HG03571 (cell line): ENCODE measurements around the gene PPFIA1.

ENCODE experiments used
- ATAC-seq: cut with Tn5 transposase; IDR thresholded peaks from one replicate; pipeline ENCODE4 v1.9.1; 2021; ENCODE audit not compliant: unreplicated experiment

The PPFIA1 gene

DNA sequence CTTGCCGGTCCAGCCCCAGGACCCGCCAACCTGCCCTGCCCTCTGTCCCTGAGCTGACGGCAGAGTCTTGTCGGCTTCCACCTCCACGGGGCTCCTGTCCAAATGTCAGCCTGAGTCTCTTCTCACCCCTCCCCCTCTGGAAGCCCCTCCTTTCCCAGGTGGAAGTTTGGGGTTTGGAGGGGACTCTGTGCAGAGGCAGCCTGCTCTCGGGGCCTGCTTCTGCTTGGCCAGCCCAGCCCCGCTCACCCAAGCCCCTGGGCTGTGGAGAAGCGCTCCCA is 158.9 kb downstream of the PPFIA1 start:
- ATAC-seq = no peak

DNA sequence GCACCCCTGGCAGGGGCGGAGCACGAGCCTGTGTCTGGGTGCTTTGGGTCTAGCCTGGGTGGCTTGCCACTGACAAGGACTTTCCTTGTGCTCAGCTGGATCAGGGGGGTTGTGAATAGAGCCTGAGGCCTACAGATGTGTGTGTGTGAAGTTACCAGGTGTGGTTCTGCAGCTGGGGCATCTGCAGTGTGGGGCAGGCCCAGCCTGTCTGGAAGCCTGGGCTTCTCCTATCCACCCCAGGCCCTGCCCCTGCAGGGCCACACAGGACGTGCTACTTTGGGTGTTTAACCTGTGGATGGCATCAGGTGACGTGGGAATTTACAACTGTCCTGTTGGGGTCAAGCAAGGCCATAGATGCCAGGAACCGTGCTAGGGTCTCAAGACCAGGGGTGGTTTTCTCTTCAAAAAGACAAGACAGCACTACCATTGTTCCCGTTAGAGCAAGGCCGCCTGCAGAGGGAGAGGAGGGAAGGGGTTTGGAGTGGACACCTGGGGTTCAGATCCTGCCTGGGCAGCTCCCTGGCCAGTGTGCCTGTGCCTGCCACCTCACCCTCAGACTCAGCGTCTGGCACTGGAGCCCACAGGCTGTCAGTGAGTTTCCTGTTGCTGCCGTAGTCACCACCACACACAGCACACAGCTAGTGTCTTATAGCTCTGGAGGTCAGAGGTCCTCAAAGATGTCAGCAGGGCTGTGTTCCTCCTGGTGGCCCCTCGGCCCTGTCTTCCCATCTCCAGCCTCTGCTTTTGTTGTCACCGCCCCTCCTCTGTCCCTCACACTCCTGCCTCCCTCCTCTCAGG is 159.4 kb downstream of the PPFIA1 start:
- no peak for ATAC-seq

DNA sequence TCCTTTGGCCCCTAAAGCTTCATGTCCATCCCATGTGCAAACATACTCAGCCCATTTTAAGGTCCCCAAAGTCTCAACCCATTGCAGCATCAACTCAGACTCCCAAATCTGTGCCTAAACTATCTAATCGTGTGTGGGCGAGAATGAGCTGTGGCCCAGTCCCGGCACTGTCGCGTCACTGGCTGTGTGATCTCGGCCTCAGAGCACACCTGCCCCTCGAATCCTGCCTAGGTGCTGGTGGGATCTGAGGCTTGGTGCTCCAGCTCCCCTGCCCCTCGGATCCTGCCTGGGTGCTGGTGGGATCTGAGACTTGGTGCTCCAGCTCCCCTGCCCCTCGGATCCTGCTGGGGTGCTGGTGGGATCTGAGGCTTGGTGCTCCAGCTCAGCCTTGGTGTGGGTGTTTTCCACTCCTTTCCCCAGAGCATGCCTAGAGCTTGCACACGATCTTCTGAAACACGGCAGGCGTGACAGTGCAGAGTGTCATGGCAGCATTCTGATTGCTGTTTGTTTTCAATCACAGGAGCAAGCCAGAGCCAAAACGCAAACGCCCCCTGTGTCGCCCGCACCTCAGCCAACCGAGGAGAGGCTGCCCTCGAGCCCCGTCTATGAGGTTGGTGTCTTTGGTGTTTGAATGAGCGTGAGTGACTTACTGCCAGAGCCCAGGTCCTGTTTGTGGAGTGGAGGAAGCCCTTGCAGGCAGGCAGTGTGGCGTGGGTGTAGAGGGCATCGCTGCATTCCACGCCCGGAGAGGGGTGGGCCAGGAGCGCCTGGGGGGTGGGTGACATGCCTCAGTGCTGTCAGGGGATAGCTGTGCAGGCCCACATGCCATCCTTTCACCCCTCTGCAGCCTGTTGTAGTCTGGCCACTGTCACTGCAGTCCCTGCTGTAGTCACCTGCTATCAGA is 160.4 kb downstream of the PPFIA1 start:
- ATAC-seq = no peak

DNA sequence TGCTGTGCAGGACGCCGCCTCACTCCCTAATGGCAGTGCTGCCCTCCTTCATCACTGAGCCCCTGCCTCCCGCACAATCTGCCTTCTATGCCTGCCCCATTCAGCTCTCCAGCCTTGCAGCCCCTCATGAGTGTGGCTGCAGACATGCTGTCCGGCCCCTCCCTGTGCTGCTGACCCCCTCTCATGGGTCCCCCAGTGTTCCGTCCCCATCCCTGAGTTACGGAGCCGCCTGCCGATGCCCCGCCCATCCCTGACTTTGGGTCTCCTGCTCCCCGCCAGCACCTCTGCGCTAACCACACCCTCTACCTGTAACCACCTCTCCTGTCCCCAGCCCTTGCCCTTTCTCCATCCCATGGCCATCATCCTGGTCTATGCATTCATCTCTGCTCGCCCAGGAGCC is 161.1 kb downstream of the PPFIA1 start:
- no peak for ATAC-seq

DNA sequence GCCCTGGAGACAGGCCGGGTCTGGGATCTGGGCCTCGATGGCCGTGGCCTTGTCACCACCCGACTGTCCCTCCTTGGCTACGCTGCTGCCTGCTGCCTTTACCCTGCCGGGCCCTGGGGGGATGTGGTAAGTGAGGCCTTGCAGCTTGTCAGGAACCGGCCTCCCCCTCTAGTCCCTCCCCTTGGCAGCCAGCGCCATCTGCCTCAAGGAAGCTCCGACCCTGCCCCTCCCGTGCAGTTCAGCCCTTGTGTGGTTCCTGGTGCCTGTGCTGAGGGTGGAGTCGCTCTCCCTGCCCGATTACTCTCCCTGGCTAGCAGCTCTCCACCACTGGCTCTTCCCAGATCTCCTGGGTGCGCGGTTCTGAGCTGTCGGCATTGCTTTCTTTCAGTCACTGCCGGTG is 161.6 kb downstream of the PPFIA1 start:
- no peak for ATAC-seq

DNA sequence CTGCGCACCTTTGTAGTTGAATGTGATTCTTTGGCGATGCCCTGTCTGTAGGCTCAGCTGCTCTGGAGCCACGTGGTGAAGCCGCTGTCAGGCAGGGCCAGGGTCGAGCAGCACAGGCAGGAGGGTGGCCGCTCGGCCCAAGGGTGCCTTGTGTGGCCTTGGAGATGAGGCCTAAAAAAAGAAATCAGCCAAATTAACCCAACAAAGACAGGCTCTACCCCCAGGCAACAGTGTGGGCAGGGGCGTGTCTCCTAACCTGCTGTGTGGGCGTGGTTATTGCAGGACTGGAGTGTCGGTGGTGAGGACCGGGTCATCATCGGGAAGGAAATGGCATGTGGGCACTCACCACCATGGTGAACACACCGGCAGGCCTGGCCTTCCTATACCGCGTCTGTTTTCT is 162.1 kb downstream of the PPFIA1 start:
- ATAC-seq = no peak

DNA sequence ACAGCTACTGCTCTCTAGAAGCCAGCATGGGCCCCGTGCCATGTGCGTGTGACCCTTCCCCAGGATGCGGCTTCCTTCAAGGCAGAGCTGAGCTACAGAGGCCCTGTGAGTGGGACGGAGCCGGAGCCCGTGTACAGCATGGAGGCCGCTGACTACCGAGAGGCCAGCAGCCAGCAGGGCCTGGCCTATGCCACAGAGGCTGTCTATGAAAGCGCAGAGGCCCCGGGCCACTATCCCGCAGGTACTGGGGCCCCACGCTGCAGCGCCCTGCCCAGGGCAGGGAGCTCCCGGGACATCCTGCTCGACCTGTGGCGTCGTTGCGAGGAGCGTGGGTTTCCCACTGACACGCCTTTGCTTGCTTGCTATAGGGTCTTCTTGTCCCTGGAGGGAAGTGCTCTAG is 162.5 kb downstream of the PPFIA1 start:
- ATAC-seq = no peak

DNA sequence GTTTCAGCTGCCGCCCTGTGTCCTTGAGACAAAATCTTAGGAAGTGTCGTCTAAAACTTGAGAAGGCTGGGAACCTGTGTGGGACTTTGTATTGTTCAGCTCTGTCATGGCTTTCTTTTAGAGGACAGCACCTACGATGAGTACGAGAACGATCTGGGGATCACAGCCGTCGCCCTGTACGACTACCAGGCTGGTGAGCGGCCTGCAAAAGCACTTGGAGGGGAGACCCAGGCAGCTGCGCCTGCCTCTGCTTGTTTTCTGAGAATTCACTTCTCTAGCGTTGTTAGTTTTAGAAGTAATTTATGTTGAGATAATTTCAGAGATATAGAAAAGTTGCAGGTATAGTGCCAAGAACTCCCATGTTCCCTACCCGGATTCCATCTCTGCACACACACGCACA is 163.0 kb downstream of the PPFIA1 start:
- ATAC-seq = no peak
